ENCODE data around the gene PTPRK. TPM values are rescaled to one million over a fixed set of nuclear protein-coding genes. Genes with fewer than 3 reads are reported as not detected.

PTPRK gene
- total and polyA plus RNA-seq, 2 experiments from 2014 or later: 26.9 to 56.4 TPM

DNA sequence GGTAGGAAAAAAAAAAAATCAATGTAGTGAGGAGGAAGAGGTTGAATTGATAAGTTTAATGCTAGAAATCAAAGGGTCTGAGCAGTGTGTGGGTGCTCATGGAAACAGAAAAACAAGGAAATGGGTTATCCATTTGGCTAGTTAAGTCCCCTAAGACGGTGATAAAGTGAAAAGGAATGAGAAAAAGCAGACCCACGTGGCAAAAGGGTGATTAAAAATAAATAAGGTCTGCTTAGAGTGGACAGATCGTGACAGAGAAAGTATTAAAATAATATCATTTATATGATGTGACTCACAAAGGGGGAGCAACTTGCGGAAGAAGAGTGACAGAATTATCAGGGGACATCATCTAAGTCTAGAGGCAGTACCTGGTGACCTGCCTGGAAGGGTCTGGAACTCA, 367.8 kb downstream of the PTPRK start:
- Histone ChIP-seq H3K4me3 (no peak overlapping the region), H3F3A (replicated peaks; ENCODE audit: low read depth) (no peaks in the 10 kb centered on the region), H3K36me3 (ENCODE audit: insufficient read depth) (no peaks in the 10 kb centered on the region), H3K4me2 (no peak overlapping the region), H4K20me1 (replicated peaks; ENCODE audit: insufficient read depth) (no peaks in the 10 kb centered on the region), H3K79me2 (replicated peaks; ENCODE audit: insufficient read depth) (no peaks in the 10 kb centered on the region), H3K27me3 (ENCODE audit: insufficient read depth) (no peaks in the 10 kb centered on the region), H3K27ac (ENCODE audit: low read depth) (no peak overlapping the region), H3K9me2 (ENCODE audit: insufficient read depth) (no peaks in the 10 kb centered on the region), H2AFZ (no peak overlapping the region), H3K4me1 (ENCODE audit: insufficient read depth) (no peaks in the 10 kb centered on the region)
- Mint-ChIP-seq H3K27ac (no peak overlapping the region), H3K9me3 (no peaks in the 10 kb centered on the region), H3K4me1 (no peaks in the 10 kb centered on the region), H3K4me3 (no peak overlapping the region), H3K27me3 (ENCODE audit: insufficient read depth, low read depth, poor library complexity) (no peaks in the 10 kb centered on the region), H3K36me3 (ENCODE audit: low read depth) (no peaks in the 10 kb centered on the region)
- DNase-seq (ENCODE audit: low spot score): no peak
- ATAC-seq: no peak
- no peak for TF ChIP-seq ZNF462 (CRISPR knock-in tag; IDR thresholded peaks at IDR 0.05)
- no peak for TF ChIP-seq JUNB (IDR thresholded peaks at IDR 0.05; ENCODE audit: unreplicated experiment)
- TF ChIP-seq EZH2 (IDR thresholded peaks at IDR 0.05; ENCODE audit: low read depth, unreplicated experiment): no peak
- TF ChIP-seq ETS1 (IDR thresholded peaks at IDR 0.05): no peak
- TF ChIP-seq ZNF331 (CRISPR knock-in tag; IDR thresholded peaks at IDR 0.05; ENCODE audit: low read depth): no peak
- no peak for TF ChIP-seq NANOG (IDR thresholded peaks at IDR 0.05; ENCODE audit: borderline replicate concordance)
